GM23338 (cell line): ENCODE data around the gene MOCOS.

Source experiments
- CTCF ChIP-seq, 2 experiments: fragments of 200-600 bp in 1 of 2; sonication (generic) in 1 of 2; conservative IDR thresholded peaks; 2 replicates each; pipeline versions ENCODE4 v1.5.1 to v1.6.1; 2016 to 2017; ENCODE audit warnings: antibody characterized with exemption in 2 of 2, low read depth in 2 of 2, mild to moderate bottlenecking in 2 of 2, moderate library complexity in 1 of 2
- EZH2 ChIP-seq: fragments of 200-600 bp; sonication (generic); IDR thresholded peaks from one replicate; pipeline ENCODE4 v1.8.0; 2017; ENCODE audit warnings: antibody characterized with exemption, mild to moderate bottlenecking, low read depth; ENCODE audit not compliant: unreplicated experiment
- EZH2phosphoT487 ChIP-seq: fragments of 200-600 bp; sonication (generic); IDR thresholded peaks from one replicate; pipeline ENCODE4 v1.8.1; 2018; ENCODE audit warnings: antibody characterized with exemption; ENCODE audit not compliant: unreplicated experiment
- POLR2AphosphoS5 ChIP-seq: IDR thresholded peaks from 2 replicates; pipeline ENCODE4 v1.6.1; 2016; ENCODE audit warnings: antibody characterized with exemption, low read depth

- TF ChIP-seq EZH2 (no peak), POLR2AphosphoS5 (no peak), CTCF (conservative IDR thresholded peaks at IDR 0.05; ENCODE audit: low read depth in 2 of 2) (no peak), EZH2phosphoT487 (no peak)
Measured at GRCh38 chr18:36179562-36180355, 7.5 kb upstream of the MOCOS start.
